Right lobe of liver (tissue), 6 donors: Measurements from ENCODE around the gene KLF2. TPM values are rescaled to one million over a fixed set of nuclear protein-coding genes. Genes with fewer than 3 reads are reported as not detected.
"Not testable (repeated sequence)": the region's sequence is repeated elsewhere in the genome, so short reads cannot be mapped to it uniquely, and the experiment has no call there.

Experiments used
- ATAC-seq, 4 donors: fragments of 200-7000 bp; cut with Tn5 transposase; one replicate each; pipeline ENCODE4 v1.9.1; 2020; ENCODE audit warnings: mild to moderate bottlenecking in 4 of 4, moderate library complexity in 4 of 4
- DNase-seq, 3 donors: peaks; one replicate each; pipeline ENCODE4 v3.0.0-alpha.2; 2020
- H3K27ac ChIP-seq, 3 donors: fragments of 200-600 bp; one replicate each; pipeline ENCODE4 v1.8.0; 2022
- H3K27me3 ChIP-seq, 2 donors: fragments of 200-600 bp; one replicate each; pipeline ENCODE4 v1.8.0; 2022
- H3K36me3 ChIP-seq, 4 donors: fragments of 200-600 bp; sonication (generic) in 1 of 4; one replicate each; pipeline versions ENCODE4 v1.5.1 to v1.8.0; 2017 to 2022; ENCODE audit warnings: control low read depth in 1 of 4
- H3K4me1 ChIP-seq, 4 donors: fragments of 200-600 bp; sonication (generic) in 1 of 4; one replicate each; pipeline versions ENCODE4 v1.5.1 to v1.8.0; 2017 to 2022; ENCODE audit warnings: control low read depth in 1 of 4
- H3K4me3 ChIP-seq, 3 donors: fragments of 200-600 bp; one replicate each; pipeline ENCODE4 v1.8.0; 2022
- H3K9me3 ChIP-seq, 4 donors: fragments of 200-600 bp; sonication (generic) in 1 of 4; one replicate each; pipeline versions ENCODE4 v1.5.1 to v1.8.0; 2017 to 2022; ENCODE audit warnings: control low read depth in 1 of 4
- POLR2A ChIP-seq: fragments of 450-650 bp; IDR thresholded peaks from one replicate; pipeline ENCODE4 v1.6.1; 2017; ENCODE audit warnings: antibody characterized with exemption, mild to moderate bottlenecking
- WGBS: methylation state at CpG from one replicate; pipeline ENCODE4 v1.1.6; 2018; ENCODE audit warnings: low coverage, low lambda C conversion rate; ENCODE audit not compliant: insufficient coverage; ENCODE audit errors: missing lambda C conversion rate; 5-methylcytosine and 5-hydroxymethylcytosine counted together
- intact Hi-C, 2 donors: fragments of 100-400 bp; cut with DNase I; formaldehyde crosslinking; loops; one replicate each; pipeline versions ENCODE4 v1.11.2 to v1.14.1; 2022
- total RNA-seq, 6 experiments: library from RNA; depleted of rRNA in 2 of 6; stranded (reverse); fragments of >200 nt in 2 of 6; fragmentation: NEBNext Ultra II Directional in 3 of 6; extraction: Animal tissue kit (Norgen Biotek cat#: 25700) in 3 of 6; gene quantifications; one replicate each; pipeline versions ENCODE4 v1.1.0 to v1.2.4, GENCODE V29; 2016 to 2023
- TF ChIP-seq, protein P1 (sequence below), 4 donors: fragments of 200-600 bp in 3 of 4; fragments of 450-650 bp in 1 of 4; IDR thresholded peaks; one replicate each; pipeline versions ENCODE4 v1.5.1 to v1.8.0; 2016 to 2022; ENCODE audit warnings: antibody characterized with exemption in 4 of 4, mild to moderate bottlenecking in 2 of 4
- donor health status: DM: no; HTN: yes; CAD: no.
- donor health status: DM: no; HTN: no; CAD: no.
- donor health status: DM: no; HTN: no; CAD: no.
- donor health status: DM: no; HTN: yes; CAD: no.
- donor health status: DM: no; HTN: yes; CAD: no.

Gene KLF2
- total RNA-seq, 6 experiments from 2014 or later, result 3.7 to 10.1 (median 4.8) TPM

DNA sequence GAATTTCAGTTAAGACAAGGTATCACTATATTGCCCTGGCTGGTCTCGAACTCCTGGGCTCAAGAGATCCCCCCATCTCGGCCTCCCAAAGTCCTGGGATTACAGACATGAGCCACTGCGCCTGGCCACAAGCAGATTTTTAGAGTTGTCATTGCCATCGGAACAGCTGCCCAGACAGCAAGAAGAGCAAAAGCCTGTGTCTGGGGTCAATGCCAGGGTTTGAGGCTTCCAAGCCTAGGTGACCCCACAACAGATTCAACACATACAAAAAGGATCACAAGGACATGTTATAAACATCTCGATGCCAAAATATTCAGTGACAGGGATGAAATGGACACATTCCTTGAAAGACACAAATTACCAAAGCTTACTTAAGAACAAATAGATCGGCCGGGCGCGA lies 40.1 kb upstream of the KLF2 start:
- Histone ChIP-seq H3K27me3 (no peaks in the 10 kb centered on the region), H3K4me3 (no peak overlapping the region), H3K27ac (peak overlapping the region; percentile 73 to 89 (median 82)), H3K9me3 (no peaks in the 10 kb centered on the region), H3K4me1 (no peaks in the 10 kb centered on the region), H3K36me3 (no peaks in the 10 kb centered on the region)
- WGBS, result 72% methylated on average over 7 of the region's 9 CpGs
- DNase-seq, result no peak
- TF ChIP-seq, protein P1, sequence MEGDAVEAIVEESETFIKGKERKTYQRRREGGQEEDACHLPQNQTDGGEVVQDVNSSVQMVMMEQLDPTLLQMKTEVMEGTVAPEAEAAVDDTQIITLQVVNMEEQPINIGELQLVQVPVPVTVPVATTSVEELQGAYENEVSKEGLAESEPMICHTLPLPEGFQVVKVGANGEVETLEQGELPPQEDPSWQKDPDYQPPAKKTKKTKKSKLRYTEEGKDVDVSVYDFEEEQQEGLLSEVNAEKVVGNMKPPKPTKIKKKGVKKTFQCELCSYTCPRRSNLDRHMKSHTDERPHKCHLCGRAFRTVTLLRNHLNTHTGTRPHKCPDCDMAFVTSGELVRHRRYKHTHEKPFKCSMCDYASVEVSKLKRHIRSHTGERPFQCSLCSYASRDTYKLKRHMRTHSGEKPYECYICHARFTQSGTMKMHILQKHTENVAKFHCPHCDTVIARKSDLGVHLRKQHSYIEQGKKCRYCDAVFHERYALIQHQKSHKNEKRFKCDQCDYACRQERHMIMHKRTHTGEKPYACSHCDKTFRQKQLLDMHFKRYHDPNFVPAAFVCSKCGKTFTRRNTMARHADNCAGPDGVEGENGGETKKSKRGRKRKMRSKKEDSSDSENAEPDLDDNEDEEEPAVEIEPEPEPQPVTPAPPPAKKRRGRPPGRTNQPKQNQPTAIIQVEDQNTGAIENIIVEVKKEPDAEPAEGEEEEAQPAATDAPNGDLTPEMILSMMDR (IDR thresholded peaks at IDR 0.05), result no peak
- no peak for TF ChIP-seq POLR2A
- intact Hi-C loops, result no loop called here
- ATAC-seq, result no peak

DNA sequence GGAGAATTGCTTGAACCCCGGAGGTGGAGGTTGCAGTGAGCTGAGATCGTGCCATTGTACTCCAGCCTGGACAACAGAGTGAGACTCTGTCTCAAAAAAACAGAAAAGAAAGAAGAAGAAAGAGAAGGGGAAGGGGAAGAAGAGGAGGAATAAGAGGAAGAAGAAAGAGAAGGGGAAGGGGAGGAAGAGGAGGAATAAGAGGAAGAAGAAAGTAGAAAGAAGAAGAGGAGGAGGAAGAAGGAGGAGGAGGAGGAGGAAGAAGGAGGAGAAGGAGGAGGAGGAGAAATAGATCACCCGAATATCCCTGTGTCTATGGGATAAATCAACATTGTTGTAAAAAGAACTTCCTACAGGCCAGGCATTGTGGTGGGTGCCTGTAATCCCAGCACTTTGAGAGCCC lies 39.5 kb upstream of the KLF2 start:
- H3K27ac ChIP-seq, H3K36me3 ChIP-seq, ATAC-seq, H3K4me1 ChIP-seq, H3K4me3 ChIP-seq, intact Hi-C loops, H3K9me3 ChIP-seq, H3K27me3 ChIP-seq, DNase-seq: not testable (repeated sequence)
- WGBS, result 58% methylated on average over 3 of the region's 3 CpGs

DNA sequence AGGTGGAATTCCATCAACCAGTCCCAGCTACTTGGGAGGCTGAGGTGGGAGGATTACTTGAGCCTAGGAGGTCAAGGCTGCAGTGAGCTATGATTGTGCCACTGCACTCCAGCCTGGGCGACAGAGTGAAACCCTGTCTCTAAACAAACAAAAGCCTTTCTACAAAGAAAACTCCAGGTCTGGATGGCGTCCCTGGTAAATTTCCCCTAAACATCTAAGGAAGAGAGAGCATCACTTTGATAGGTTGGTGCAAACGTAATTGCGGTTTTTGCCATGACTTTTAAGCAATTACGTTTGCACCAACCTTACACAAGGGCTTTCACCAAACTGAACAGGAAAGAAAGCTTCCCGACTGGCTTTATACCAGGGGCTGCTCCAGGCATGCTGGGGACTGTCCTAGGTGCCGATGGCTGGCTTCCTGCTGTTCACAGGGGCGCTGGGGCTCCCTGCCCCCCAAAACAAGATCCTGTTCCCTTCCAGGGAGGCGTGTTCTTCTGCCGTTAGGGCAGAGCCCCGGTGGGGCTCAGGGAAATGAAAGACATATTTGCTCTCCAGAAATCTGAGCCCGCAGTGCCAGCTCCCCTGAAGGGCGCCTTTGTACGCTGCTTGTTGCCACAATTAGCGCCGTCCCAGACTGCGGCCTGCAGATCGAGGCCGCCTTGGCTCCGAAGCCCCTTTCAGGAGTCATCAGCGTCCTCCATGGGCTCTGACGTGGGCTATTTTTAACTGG lies 38.7 kb upstream of the KLF2 start:
- Histone ChIP-seq H3K36me3 (no peaks in the 10 kb centered on the region), H3K9me3 (no peaks in the 10 kb centered on the region), H3K4me3 (no peak overlapping the region), H3K4me1 (no peaks in the 10 kb centered on the region), H3K27ac (no peak overlapping the region), H3K27me3 (no peaks in the 10 kb centered on the region)
- intact Hi-C loops, result no loop called here
- DNase-seq (no peak), ATAC-seq (peak in 3 of 4 donors; percentile 15 to 21 (median 18))
- 14% methylated on average over 10 of the region's 22 CpGs for WGBS
- TF ChIP-seq, protein P1 (IDR thresholded peaks at IDR 0.05), result no peak
- no peak for TF ChIP-seq POLR2A

DNA sequence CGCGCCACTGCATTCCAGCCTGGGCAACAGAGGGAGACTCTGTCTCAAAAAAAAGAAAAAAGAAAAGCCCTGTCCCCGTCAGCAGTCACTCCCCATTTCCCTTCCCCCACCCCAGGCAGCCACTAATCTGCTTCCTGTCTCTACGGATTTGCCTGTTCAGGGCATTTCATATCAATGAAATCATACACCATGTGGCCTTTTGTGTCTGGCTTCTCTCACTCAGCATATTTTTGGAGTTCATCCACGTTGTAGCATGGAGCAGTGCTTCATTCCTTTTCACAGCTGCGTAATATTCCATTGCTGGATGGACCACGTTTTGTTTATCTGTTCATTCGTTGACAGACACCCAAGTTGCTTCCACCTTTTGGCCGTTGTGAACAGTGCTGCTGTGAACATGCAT lies 36.1 kb upstream of the KLF2 start:
- Histone ChIP-seq H3K4me1 (peaks cover 0 to 2% (median under 1%) of the 10 kb centered on the region in 4 donors), H3K4me3 (no peak overlapping the region), H3K27me3 (no peaks in the 10 kb centered on the region), H3K27ac (no peak overlapping the region), H3K36me3 (no peaks in the 10 kb centered on the region), H3K9me3 (no peaks in the 10 kb centered on the region)
- 63% methylated on average over 9 of the region's 9 CpGs for WGBS
- ATAC-seq (peak in 1 of 4 donors; percentile 14), DNase-seq (no peak)
- no peak for TF ChIP-seq POLR2A
- TF ChIP-seq, protein P1 (IDR thresholded peaks at IDR 0.05), result no peak
- intact Hi-C loops, result no loop called here

DNA sequence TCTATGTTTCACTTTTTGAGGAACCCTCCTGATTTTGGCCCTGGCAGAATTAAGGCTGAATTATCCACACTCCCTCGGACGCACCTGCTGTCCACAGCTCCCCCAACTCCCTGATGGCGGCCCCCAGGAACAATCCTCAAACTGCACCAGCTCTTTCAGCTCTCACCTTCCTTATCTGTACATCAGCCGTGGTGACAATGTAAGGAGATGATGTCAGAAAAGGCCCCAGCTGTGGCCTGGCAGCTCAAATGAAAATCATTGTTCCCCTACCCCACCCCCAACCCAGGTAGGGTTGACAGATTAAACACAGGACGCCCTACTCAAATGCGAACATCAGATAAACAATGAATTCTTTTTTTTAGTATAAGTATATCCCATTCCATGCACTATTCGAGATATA lies 35.0 kb upstream of the KLF2 start:
- no peak overlapping the region for H3K27ac ChIP-seq
- DNase-seq, result no peak
- TF ChIP-seq, protein P1 (IDR thresholded peaks at IDR 0.05), result no peak
- no peak for TF ChIP-seq POLR2A
- no peak for ATAC-seq
- H3K9me3 ChIP-seq, result no peaks in the 10 kb centered on the region
- no peak overlapping the region for H3K4me3 ChIP-seq
- peaks cover 0 to 7% (median 2%) of the 10 kb centered on the region in 4 donors for H3K4me1 ChIP-seq
- WGBS, result 67% methylated on average over 7 of the region's 7 CpGs
- H3K36me3 ChIP-seq, result no peaks in the 10 kb centered on the region
- H3K27me3 ChIP-seq, result no peaks in the 10 kb centered on the region
- intact Hi-C loops, result no loop called here
